Measurements from ENCODE around the gene SLC25A21.

SLC25A21 gene

DNA sequence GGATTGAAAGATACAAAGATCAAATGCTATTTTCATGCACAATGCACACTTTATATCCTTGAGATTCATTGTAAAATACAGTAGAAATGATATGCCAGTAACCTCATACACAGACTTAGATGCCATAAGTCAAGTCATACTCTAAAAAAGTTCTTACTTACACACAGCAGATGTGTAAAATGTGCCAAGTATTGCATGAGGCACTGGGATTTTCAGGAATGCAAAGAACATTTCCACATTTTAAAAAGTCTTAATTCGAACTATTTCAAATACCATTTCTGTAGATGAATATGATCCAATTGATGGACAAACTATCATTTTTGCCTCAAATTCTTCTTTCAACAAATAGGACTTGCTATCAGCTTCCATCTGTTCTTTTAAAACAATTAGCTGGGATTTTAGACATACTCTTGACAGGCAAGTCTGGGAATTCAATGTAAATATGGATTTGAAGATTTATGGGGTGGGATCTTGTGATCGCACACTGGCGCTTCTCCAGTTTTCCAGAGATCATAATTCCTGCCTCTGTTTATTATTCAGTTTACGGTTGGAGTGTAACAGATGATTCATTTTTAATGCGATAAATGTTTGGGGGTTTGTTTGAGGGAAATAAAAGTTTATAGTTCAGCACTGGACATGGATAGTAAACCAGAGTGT, 326.9 kb downstream of the SLC25A21 start:
- ChIA-PET POLR2A (no interaction called here), CTCF (interaction anchor here (0.7 kb wide), 1 partner anchor 348 kb away, joined by 3 read pairs; no protein-coding TSS in a partner anchor)
- no peaks in the 10 kb centered on the region for H3K9me3 ChIP-seq (ENCODE audit: control insufficient read depth, insufficient read depth, low read depth, low read length)
- H3K36me3 ChIP-seq (ENCODE audit: control insufficient read depth in 2 of 2, insufficient read depth in 1 of 2, low read length in 2 of 2): no peaks in the 10 kb centered on the region
- H3K4me3 ChIP-seq (ENCODE audit: low read depth, low read length): no peak overlapping the region
- H3K4me1 ChIP-seq (ENCODE audit: control insufficient read depth, insufficient read depth, low read length): peaks cover 10% of the 10 kb centered on the region
- H3K27ac ChIP-seq (ENCODE audit: extremely low read depth, low read depth, low read length): no peak overlapping the region
- peak; percentile 88 for TF ChIP-seq OSR2 (tag by site-specific recombination; IDR thresholded peaks at IDR 0.05)
- TF ChIP-seq ZNF843 (tag by site-specific recombination; IDR thresholded peaks at IDR 0.05): peak; percentile 49; the same call in 1 of the 2 replicates
- no peak for TF ChIP-seq ZNF585B (tag by site-specific recombination; IDR thresholded peaks at IDR 0.05)
- TF ChIP-seq TCF7L2 (IDR thresholded peaks at IDR 0.05; ENCODE audit: borderline replicate concordance, low read depth, low read length): no peak
- TF ChIP-seq, protein P1, sequence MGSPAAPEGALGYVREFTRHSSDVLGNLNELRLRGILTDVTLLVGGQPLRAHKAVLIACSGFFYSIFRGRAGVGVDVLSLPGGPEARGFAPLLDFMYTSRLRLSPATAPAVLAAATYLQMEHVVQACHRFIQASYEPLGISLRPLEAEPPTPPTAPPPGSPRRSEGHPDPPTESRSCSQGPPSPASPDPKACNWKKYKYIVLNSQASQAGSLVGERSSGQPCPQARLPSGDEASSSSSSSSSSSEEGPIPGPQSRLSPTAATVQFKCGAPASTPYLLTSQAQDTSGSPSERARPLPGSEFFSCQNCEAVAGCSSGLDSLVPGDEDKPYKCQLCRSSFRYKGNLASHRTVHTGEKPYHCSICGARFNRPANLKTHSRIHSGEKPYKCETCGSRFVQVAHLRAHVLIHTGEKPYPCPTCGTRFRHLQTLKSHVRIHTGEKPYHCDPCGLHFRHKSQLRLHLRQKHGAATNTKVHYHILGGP (tag by site-specific recombination; IDR thresholded peaks at IDR 0.05): peak; percentile 70; the same call in 1 of the 2 replicates
- no peak for TF ChIP-seq ZBTB48 (tag by site-specific recombination; IDR thresholded peaks at IDR 0.05)
- TF ChIP-seq ZNF792 (tag by site-specific recombination; IDR thresholded peaks at IDR 0.05): no peak
- no peak; the same call in 1 of the 2 replicates for TF ChIP-seq WT1 (tag by site-specific recombination; IDR thresholded peaks at IDR 0.05)
- TF ChIP-seq PRDM6 (tag by site-specific recombination; IDR thresholded peaks at IDR 0.05): peak; percentile 77
- TF ChIP-seq ZNF292 (tag by site-specific recombination; IDR thresholded peaks at IDR 0.05; ENCODE audit: borderline replicate concordance, low read depth): no peak
- TF ChIP-seq, protein P2, sequence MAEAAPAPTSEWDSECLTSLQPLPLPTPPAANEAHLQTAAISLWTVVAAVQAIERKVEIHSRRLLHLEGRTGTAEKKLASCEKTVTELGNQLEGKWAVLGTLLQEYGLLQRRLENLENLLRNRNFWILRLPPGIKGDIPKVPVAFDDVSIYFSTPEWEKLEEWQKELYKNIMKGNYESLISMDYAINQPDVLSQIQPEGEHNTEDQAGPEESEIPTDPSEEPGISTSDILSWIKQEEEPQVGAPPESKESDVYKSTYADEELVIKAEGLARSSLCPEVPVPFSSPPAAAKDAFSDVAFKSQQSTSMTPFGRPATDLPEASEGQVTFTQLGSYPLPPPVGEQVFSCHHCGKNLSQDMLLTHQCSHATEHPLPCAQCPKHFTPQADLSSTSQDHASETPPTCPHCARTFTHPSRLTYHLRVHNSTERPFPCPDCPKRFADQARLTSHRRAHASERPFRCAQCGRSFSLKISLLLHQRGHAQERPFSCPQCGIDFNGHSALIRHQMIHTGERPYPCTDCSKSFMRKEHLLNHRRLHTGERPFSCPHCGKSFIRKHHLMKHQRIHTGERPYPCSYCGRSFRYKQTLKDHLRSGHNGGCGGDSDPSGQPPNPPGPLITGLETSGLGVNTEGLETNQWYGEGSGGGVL (tag by site-specific recombination; IDR thresholded peaks at IDR 0.05): no peak
- TF ChIP-seq ZNF555 (tag by site-specific recombination; conservative IDR thresholded peaks at IDR 0.05): no peak
- no peak for TF ChIP-seq ZNF37A (tag by site-specific recombination; IDR thresholded peaks at IDR 0.05)
- peak; percentile 44 for TF ChIP-seq ZBTB8A (tag by site-specific recombination; IDR thresholded peaks at IDR 0.05)
- TF ChIP-seq ZNF114 (tag by site-specific recombination; IDR thresholded peaks at IDR 0.05): no peak
- TF ChIP-seq ZNF366 (tag by site-specific recombination; conservative IDR thresholded peaks at IDR 0.05): peak; percentile 25; the same call in 1 of the 2 replicates
- 0 out of 2 replicates have a peak, but pooled peaks have one; percentile 44 for TF ChIP-seq ZNF24 (tag by site-specific recombination; IDR thresholded peaks at IDR 0.05)
- no peak for TF ChIP-seq ZBTB1 (tag by site-specific recombination; IDR thresholded peaks at IDR 0.05)
- TF ChIP-seq, protein P3, sequence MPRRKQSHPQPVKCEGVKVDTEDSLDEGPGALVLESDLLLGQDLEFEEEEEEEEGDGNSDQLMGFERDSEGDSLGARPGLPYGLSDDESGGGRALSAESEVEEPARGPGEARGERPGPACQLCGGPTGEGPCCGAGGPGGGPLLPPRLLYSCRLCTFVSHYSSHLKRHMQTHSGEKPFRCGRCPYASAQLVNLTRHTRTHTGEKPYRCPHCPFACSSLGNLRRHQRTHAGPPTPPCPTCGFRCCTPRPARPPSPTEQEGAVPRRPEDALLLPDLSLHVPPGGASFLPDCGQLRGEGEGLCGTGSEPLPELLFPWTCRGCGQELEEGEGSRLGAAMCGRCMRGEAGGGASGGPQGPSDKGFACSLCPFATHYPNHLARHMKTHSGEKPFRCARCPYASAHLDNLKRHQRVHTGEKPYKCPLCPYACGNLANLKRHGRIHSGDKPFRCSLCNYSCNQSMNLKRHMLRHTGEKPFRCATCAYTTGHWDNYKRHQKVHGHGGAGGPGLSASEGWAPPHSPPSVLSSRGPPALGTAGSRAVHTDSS (tag by site-specific recombination; IDR thresholded peaks at IDR 0.05): no peak
- TF ChIP-seq, protein P4, sequence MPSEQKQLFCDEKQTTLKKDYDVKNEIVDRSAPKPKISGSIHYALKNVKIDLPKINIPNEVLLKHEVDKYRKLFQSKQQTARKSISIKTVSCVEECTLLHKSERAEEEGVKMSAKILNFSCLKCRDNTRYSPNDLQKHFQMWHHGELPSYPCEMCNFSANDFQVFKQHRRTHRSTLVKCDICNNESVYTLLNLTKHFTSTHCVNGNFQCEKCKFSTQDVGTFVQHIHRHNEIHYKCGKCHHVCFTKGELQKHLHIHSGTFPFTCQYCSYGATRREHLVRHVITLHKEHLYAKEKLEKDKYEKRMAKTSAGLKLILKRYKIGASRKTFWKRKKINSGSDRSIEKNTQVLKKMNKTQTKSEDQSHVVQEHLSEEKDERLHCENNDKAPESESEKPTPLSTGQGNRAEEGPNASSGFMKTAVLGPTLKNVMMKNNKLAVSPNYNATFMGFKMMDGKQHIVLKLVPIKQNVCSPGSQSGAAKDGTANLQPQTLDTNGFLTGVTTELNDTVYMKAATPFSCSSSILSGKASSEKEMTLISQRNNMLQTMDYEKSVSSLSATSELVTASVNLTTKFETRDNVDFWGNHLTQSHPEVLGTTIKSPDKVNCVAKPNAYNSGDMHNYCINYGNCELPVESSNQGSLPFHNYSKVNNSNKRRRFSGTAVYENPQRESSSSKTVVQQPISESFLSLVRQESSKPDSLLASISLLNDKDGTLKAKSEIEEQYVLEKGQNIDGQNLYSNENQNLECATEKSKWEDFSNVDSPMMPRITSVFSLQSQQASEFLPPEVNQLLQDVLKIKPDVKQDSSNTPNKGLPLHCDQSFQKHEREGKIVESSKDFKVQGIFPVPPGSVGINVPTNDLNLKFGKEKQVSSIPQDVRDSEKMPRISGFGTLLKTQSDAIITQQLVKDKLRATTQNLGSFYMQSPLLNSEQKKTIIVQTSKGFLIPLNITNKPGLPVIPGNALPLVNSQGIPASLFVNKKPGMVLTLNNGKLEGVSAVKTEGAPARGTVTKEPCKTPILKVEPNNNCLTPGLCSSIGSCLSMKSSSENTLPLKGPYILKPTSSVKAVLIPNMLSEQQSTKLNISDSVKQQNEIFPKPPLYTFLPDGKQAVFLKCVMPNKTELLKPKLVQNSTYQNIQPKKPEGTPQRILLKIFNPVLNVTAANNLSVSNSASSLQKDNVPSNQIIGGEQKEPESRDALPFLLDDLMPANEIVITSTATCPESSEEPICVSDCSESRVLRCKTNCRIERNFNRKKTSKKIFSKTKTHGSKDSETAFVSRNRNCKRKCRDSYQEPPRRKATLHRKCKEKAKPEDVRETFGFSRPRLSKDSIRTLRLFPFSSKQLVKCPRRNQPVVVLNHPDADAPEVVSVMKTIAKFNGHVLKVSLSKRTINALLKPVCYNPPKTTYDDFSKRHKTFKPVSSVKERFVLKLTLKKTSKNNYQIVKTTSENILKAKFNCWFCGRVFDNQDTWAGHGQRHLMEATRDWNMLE (tag by site-specific recombination; conservative IDR thresholded peaks at IDR 0.05; ENCODE audit: low read depth): no peak
- no peak for TF ChIP-seq ZNF223 (tag by site-specific recombination; IDR thresholded peaks at IDR 0.05)
- TF ChIP-seq ZNF670 (tag by site-specific recombination; IDR thresholded peaks at IDR 0.05; ENCODE audit: low read depth): no peak
- TF ChIP-seq ZIC2 (tag by site-specific recombination; IDR thresholded peaks at IDR 0.05): no peak
- no peak for TF ChIP-seq ZNF701 (tag by site-specific recombination; IDR thresholded peaks at IDR 0.05)
